IPS DF 19.7 (cell line): ENCODE data around the gene DLGAP4.
"Not testable (repeated sequence)": the region's sequence is repeated elsewhere in the genome, so short reads cannot be mapped to it uniquely, and the experiment has no call there.

Experiments
- DNase-seq: peaks from one replicate; pipeline ENCODE4 v3.0.0-alpha.2; 2013; ENCODE audit warnings: low read depth, low spot score

The DLGAP4 gene

DNA sequence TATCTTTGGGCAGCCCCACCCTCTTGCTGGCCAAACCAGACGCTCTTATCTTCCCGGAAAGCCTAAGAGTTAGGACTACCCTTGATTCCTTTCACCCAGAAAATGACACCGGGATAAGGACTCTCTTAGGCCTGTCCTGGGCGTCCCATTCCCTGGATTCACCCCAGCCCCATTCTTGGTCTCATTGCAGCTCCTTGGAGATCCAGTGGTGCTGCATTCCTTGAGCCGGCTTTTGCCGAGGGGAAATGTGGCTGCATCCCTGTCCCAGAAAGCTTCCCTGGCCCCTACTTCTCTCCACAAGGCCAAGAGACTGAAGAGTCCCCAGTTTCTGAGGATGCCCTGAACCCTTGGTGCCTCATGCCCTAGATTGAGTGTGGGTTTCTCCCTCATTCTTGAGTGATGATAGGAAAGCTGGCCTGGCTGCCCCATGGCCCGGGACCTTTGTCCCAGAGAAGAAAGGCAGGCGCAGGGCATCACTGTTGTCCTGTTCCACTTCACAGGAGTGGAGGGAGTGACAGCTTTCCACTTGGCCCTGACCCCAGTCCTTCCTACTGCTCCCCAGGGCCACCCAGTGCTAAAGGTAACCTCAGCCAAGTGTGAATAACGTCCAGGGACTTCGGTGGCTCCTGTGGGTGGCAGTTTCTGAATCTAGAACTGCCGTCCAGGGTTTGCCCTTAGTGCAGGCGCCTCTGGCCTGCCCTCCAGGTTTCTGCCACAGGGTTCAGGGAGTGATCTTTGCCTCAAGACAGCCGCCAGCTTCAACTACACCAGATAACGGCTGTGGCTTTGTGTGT, 192.4 kb downstream of the DLGAP4 start:
- DNase-seq: no peak

DNA sequence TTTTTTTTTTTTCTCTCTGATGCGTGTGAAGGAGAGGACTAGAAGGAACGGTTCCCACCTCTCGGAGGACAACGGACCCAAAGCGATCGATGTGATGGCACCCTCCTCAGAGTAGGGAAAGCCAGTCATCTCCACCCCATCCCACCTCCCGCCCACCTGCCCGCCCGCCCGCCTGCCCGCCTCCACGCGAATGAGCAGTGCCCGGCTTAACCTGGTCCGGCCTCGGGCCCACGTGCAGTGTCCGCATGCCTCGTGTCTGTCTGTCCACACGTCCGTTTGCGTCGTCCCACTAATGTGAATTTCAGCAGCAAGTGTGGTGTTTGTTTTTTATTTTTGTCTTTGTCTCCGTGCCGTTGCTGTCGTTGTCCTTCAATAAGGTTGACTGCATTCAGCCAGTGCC, 193.1 kb downstream of the DLGAP4 start:
- DNase-seq: no peak

DNA sequence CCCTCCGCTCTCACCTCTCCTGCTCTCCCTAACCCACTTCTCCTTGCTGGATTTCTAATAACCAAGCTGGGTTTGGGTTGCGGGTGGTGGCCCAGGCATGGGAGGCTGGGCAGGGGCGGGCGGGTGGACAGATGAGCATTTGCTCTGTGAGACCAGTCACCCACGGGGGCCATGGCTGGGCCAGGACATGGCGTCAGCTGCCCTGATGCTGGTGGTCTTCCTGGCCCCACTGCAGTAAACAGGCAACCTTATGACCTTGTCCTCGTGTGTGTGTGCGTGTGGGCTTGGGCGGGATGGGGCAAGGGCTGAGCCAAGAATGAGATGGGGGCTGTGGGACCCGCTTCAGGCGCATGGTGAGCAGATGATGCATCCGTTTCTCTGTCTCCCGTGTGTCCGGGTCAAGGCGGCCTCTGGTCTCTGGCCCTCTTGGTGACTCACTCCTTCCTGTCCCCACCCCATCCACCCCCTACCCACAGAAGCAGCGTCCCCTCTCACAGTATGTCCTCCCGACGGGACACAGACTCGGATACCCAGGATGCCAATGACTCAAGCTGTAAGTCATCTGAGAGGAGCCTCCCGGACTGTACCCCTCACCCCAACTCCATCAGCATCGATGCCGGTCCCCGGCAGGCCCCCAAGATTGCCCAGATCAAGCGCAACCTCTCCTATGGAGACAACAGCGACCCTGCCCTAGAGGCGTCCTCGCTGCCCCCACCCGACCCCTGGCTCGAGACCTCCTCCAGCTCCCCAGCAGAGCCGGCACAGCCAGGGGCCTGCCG, 193.8 kb downstream of the DLGAP4 start:
- DNase-seq: no peak

DNA sequence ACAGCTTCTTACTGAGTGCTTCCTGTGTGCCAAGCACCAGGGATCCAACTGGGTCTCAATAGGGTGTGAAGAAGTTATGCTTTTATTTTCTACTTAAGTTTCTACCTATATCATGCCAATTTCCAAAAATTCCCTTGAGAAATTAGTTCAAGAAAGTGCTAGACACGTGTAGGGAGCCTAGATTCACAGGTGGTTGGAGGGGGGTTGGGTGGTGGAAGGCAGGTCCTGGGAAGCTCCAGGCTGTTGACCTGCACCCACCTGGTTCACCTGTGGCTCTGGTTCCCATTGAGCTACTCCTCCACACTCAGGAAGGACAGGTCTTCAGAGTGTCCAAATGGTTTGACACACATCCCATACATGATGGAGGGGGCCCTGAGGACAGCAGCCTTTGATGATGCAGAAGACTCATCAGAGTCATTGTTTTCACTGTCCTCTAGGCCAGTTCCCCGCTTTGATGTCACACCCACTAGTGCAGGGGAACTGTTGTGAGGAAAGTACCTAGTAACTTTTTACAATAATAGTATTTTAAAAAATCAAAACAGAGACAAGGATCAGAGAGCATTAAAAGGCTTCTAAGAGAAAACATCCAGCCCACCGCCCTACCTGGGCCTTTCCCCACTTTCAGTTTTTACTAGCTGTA, 195.3 kb downstream of the DLGAP4 start:
- no peak for DNase-seq

DNA sequence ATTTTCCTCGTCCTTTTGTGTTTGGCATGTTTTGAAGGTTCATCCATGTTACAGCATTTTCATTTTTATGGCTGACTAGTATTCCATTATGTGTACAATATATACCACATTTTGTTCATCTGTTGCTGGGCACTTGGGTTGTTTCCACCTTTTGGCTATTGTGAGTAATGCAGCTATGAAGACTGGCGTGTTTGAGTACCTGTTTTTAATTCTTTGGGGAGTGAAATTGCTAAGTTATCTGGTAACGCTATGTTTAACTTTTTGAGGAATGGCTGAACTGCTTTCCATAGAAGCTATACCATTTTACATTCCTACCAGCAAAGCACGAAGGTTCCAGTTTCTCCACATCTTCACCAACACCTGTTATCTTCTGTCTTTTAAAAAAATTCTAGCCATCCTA, 198.2 kb downstream of the DLGAP4 start:
- no peak for DNase-seq

DNA sequence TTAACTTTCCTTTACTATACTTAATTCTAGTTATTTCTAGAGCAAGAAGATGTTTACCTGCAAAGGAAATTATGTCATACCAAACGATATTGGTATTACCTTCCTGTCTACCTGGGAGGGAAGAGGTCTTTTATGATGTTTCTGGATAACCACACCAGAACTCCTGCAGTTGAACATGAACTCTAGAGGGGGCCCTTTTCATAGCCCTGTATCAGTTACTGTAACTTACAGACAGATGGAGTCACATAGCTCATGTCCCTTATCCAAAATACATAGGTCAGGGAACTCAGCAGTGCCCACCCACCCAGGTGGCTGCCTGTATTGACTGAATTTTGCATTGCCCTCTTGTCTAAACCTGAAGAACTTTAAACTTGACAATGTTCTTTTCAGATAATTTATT, 200.1 kb downstream of the DLGAP4 start:
- DNase-seq: no peak

DNA sequence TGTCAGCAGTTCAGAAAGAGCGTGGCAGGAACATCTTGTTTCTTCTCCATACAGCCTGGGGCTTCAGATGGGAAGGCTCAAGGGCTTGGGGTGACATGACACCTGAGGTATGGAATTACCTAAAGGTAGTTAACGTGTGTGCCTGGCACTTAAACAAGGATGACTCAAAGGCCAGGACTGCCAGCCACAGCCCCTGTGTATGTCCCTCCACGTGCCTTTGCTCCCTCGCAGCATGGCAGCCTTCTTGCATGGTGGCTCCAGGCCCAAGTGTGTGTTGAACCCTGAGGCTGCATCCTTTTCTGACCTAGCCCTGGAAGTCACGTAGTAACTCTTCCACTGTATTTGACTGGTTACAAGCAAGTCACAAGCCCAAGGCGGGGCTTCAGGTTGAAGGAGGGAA, 201.6 kb downstream of the DLGAP4 start:
- DNase-seq: no peak

DNA sequence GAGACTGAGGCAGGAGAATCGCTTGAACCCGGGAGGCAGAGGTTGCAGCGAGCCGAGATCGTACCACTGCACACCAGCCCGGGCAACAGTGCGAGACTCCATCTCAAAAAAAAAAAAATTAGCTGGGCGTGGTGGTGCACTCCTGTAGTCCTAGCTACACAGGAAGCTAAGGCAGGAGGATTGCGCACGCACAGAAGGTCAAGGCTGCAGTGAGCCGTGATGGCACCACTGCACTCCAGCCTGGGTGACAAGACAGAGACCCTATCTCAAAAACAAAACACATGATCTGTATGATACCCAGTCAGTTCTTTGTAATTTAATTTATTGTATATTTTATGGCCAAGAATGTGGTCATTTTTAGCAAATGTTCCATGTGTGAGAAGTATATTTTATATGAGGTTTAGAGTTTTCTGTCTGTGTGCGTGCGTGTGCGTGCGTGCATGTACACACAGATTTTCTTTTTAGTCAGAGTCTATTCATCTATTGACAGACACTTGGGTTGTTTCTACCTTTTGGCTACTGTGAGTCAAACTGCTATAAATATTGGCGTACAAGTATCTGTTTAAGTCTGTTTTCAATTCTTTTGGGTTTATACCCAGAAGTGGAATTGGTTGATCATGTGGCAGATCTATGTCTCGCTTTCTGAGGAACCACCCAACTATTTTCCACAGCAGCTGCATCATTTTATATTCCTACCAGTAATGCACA, 213.0 kb downstream of the DLGAP4 start:
- DNase-seq: no peak

DNA sequence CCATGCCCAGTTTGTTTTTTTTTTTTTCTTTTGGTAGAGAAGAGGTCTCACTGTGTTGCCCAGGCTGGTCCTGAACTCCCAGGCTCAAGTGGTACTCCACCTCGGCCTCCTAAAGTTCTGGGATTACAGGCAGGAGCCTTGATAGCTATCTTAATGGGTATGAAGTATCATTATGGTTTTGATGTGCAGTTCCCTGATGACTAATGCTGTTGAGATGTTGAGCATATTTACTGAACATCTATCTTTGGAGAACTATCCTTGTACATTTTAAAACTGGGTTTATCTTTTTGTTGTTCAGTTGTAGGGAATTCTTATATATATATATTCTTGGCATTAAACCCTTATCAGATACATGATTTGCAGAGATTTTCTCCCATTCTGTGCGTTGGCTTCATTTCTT, 213.8 kb downstream of the DLGAP4 start:
- no peak for DNase-seq

DNA sequence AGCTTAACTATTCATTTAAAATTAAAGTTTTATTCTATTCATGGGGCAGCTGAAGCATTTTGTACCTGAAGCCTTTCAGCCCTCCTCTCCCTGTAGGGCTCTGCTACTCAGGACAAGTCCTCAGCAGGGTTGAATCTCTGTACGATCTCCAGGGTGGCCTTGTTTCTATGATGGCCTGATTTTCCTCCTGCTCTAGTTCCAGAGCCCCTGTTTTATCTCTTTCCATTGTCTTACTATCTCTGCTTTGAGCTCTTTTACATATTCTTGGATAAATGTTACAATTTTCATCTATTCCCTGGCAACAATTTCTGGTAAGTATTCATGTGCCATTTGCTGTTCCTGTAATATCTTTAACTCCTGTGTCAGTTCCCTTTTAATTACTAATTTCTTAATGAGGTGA, 215.4 kb downstream of the DLGAP4 start:
- DNase-seq: no peak

DNA sequence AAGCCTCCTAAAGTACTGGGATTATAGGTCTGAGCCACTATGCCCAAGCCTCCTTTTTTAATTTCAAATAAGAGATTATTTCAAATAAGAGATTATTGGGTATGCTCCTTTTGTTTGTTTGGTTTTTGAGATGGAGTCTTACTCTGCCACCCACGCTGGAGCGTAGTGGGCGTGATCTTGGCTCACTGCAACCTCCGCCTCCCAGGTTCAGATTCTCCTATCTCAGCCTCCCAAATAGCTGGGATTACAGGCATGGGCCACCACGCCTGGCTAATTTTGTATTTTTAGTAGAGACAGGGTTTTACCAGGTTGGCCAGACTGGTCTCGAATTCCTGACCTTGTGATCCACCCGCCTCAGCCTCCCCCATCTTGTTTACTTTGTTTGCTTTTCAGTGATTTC, 216.3 kb downstream of the DLGAP4 start:
- DNase-seq: not testable (repeated sequence)

DNA sequence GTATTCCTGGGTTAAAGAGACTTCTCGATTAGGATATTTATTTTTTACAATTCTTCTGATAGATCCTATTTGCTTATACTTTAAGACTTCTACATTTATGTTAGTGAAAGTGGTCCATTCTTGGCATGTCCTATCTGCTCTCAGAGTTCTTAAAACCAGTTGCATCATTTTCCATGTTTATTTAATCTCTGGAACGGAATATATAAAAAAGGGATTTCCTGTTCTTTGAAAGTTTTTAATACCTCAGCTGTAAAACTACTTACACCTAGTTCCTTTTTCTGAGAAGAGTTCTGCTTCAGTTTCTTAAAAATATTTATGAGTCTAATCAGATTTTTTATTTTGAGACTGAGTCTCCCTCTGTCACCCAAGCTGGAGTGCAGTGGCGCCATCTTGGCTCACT, 217.2 kb downstream of the DLGAP4 start:
- no peak for DNase-seq

DNA sequence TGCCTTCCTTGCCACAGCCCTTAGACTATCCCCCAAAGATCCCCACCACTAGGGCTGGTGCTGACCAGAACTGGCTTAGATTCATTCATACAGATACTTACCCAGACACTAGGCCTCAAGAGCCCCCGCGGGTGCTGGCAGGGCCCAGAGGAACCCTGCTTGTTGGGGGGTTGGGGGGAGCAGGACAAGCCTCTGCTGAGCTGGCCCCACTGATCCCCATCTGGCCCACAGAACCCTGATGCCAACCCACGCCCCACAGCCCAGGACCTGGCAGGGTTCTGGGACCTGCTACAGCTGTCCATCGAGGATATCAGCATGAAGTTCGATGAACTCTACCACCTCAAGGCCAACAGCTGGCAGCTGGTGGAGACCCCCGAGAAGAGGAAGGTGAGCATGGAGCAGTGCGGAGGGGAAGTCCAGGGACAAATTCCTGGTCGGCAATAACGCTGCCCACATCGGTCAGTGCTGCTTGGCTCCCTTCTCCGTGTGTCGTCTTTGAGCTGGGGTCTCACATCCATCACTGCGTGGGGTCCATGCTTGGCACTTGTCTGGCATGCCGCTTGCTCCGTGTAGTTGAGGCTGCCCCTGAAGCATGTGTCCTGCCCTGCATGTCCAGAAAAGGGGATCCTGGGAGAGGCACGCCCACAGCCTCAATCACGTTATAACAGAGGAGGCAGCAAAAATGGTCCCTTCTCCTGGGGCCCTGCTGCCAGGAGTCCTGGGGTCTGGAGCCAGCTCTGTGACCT, 219.7 kb downstream of the DLGAP4 start:
- no peak for DNase-seq

DNA sequence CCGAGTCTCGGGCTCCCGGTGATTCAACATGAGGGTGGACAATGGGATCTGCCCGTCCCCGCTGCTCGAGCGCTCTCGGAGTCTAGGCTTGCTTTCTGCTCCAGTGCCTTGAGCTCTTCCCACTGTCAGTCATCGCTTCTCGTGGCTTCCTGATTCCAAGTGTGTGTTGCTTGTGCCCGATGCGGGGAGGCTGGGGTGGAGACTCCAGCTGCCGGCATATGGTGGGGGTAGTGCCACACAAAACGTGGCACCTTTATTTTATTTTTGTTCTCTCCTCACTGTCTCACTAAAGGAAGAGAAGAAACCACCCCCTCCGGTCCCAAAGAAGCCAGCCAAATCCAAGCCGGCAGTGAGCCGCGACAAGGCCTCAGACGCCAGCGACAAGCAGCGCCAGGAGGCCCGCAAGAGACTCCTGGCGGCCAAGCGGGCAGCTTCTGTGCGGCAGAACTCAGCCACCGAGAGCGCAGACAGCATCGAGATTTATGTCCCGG, 220.4 kb downstream of the DLGAP4 start:
- no peak for DNase-seq

DNA sequence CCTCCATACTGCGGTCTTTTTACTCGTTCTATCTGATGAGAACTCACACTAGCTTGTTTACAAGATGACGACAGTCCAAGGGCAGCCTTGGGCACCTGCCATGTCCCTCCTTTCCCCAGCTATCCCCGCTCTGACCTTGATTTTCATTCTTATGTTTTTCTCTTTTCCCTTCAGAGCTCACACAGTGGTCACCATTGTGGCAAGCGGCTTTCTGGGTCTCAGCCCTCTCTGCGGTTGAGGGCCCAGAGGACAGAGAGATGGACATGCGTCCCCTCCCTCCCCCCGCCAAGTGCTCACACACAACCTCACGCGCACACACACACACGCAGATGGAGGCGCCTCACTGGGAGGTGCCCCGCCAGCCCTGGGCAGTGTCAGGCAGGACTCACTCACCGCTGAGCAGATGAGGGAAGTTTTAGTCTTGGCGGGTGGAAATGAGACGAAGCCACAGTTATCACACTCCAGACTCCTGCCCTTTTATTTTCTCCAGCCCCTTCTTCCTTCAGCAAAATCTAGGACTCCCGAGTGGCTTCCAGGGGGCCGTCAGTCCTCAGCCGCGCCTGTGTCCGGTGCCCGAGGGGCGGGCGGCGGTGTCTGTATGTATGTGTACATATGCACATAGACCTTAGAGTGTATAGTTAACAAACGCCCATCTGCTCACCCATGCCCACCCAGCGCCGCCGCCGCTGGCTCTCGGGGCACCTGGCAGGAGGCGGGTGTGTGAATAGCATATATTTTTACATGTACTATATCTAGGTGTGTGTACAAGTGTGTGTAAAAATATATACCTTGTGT, 221.4 kb downstream of the DLGAP4 start:
- no peak for DNase-seq

DNA sequence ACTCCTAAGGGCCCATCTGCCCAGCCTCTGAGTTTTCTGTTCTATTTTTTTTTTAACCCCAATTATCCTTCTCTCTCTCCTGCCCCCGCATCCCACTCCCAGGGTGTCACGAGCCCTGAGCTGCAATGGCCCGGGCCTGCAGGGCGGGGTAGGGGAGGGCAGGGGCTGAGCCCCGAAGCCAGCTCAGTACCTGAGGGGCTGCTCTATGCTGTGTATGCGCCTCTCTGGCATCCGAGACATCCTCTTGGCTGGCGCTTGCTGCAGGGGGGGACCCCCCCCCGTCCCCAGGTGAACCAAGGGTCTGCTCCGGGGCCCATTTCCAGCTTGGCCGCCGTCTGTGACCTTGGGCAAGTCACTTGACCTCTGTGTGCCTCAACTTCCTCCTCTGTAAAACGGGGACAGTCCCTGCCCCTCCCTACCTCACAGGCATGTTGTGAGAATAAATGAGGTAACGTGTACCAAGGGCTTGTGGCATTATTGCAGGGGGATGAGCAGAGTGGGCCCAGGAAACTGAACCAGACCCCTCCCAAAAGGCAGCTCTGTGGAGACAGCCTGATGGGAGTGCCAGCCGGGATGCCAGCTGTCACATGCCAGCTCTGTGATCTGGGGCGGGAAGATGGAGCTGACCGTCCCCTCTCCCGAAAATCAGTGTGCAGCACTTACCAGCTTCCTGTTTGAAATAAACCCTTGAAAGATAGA, 222.2 kb downstream of the DLGAP4 start:
- DNase-seq: no peak

DNA sequence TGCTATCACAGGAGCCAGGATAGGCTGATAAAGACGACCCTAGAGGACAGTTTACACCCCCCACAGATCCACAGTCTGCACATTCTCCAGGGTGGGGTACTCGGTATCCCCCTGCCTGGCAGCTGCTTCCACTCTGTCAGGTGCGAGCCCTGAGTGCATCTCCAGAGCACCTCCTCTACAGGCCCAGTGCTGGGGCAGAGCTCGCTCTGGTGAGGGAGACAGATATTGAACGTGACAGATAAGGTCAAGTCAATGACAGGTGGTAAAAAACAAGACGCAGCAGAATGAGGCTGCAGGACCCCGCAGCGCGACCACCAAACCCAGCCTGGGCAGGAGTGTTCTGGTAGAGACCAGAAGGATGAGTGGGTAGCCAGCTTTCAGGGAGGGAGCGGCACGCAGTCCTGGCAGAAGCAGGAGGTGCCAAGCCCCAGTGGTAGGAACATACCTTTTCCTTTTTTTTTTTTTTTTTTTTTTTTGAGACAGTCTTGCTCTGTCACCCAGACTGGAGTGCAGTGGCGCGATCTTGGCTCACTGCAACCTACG, 222.8 kb downstream of the DLGAP4 start:
- no peak for DNase-seq

DNA sequence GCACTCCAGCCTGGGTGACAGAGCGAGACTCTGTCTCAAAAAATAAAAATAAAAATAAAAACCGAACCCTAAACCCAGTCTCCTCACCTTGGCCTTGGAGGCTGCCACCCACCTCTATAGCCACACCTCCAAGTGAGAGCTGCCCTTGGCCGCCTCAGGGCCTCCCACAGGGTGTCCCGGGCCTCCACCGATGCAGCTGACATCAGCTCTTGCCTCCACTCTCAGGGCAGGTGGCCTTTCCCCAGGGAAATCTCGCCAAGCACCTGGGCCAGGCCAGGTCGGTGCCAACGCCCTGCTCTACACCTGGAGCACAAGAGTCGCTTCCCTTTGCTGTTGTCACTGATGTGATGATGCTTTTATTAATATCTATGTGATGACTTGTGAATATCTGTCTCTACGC, 226.2 kb downstream of the DLGAP4 start:
- no peak for DNase-seq

DNA sequence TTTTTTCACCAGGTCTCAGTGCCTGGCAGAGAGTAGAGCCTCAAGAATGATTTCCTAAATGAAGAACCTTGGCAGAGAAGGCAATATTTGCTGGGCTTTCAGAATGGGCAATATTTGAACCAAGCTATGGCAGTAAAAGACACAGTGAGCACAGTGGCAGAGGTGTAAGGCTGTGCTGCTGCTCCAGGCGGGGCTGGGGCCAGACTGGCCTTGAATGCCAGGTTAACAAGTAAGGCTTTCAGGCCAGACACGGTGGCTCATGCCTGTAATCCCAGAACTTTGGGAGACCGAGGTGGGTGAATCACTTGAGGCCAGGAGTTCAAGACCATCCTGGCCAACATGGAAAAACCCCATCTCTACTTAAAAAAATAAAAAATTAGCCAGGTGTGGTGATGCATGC, 226.7 kb downstream of the DLGAP4 start:
- no peak for DNase-seq
